ENCODE measurements around the gene COMMD3. TPM values are rescaled to one million over a fixed set of nuclear protein-coding genes. Genes with fewer than 3 reads are reported as not detected.

The COMMD3 gene
- total and polyA plus RNA-seq, 2 donors (not counting 1 experiment from before 2014, with no cell fraction given) = 46.0 to 74.3 TPM

DNA sequence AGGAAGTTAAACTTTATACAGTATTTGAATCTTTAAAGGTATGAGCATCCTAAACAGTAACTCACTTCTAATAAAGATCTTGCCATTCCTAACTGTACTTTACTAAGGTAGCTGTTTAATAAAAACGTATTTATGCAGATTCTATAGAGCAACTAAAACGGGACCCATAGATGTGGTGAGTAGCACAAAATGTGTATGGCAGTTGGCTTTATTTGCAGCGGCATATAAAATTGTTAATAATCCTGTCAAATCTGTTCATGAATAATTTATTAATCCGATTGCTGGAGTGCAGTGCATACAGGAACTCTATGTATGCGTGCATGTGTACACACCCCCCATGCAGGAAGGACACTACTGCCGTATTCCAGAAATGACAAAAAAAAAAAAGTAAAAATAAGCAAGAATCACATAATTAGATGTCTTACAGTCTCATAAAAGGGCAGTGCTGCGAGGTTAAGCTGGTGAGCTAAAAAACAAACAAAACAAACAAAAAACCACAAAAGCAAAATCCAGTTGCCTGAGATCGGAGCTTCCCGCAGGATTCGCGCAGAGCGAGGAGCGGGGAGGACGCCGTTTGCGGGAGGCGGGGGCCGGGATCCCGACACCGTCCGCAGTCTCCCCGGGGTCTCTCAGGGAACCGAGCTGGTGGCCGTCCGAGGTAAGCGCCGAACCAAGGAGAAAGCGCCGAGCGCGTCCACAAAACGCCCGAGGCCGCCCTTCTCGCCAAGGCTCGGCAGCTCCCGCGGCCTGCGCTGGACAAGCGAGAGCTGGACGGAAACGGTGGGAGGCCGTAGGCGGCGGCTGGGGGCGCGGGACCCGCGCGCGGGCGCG is 518 bp upstream of the COMMD3 start:
- no peak for DNase-seq
- H3K4me2 ChIP-seq (replicated peaks; ENCODE audit: low read depth, low read length, poor library complexity, severe bottlenecking) = peak overlapping the region; percentile 85
- Mint-ChIP-seq H3K4me1 (peaks cover 36% of the 10 kb centered on the region), H3K27ac (peak overlapping the region; percentile 96), H3K9me3 (ENCODE audit: insufficient read depth) (no peaks in the 10 kb centered on the region), H3K27me3 (no peaks in the 10 kb centered on the region), H3K4me3 (peak overlapping the region; percentile 88)
- H3K4me1 ChIP-seq (ENCODE audit: control insufficient read depth in 2 of 2, insufficient read depth in 2 of 2, low read length in 2 of 2) = peaks cover 21 to 34% of the 10 kb centered on the region in 2 donors
- no peaks in the 10 kb centered on the region for H3K36me3 ChIP-seq (replicated peaks in 1 of 2; ENCODE audit: control extremely low read depth in 1 of 2, control insufficient read depth in 1 of 2, extremely low read depth in 1 of 2, insufficient read depth in 2 of 2, low read length in 1 of 2)
- H3K27me3 ChIP-seq (replicated peaks in 1 of 4; ENCODE audit: control extremely low read depth in 1 of 4, control insufficient read depth in 3 of 4, insufficient read depth in 4 of 4, low read length in 3 of 4) = no peaks in the 10 kb centered on the region
- POLR2A ChIA-PET = interaction anchor here (0.7 to 4.7 kb wide), 13 partner anchors 9 to 789 kb away, joined by 3 to 27 read pairs (median 6); partner anchors contain the start of gene DNAJC1
- intact Hi-C loops (cut with micrococcal nuclease) = loop anchor here (1.0 to 5.0 kb wide), 8 partner anchors 25 to 783 kb away; partner anchors contain the start of gene PIP4K2A
- H3K79me2 ChIP-seq (ENCODE audit: control insufficient read depth, insufficient read depth, low read length) = peaks cover 20% of the 10 kb centered on the region
- no peaks in the 10 kb centered on the region for H4K20me1 ChIP-seq (ENCODE audit: control insufficient read depth, insufficient read depth, low read length, poor library complexity, severe bottlenecking)
- no peaks in the 10 kb centered on the region for H3K9me3 ChIP-seq (ENCODE audit: control extremely low read depth in 1 of 3, control insufficient read depth in 2 of 3, insufficient read depth in 1 of 3, low read length in 2 of 3)
- peak overlapping the region; percentile 90 for H3K9ac ChIP-seq (ENCODE audit: low read length)
- H3K4me3 ChIP-seq (ENCODE audit: control extremely low read depth in 1 of 5, extremely low read depth in 1 of 5, insufficient read depth in 1 of 5, low read depth in 2 of 5, low read length in 4 of 5) = peak overlapping the region; percentile 65 to 90 (median 84)
- TF ChIP-seq EZH2 (IDR thresholded peaks at IDR 0.05; ENCODE audit: borderline replicate concordance, insufficient read depth, low read depth, low read length, poor library complexity, severe bottlenecking) (no peak), CTCF (IDR thresholded peaks at IDR 0.05) (no peak)
- ATAC-seq (ENCODE audit: low read depth) = peak; percentile 5
- under 1% methylated on average over 46 of the region's 53 CpGs for WGBS (ENCODE audit: insufficient coverage)
- CTCF ChIA-PET = interaction anchor here (0.6 to 4.1 kb wide), 12 partner anchors 11 to 779 kb away, joined by 3 to 34 read pairs (median 4); no protein-coding TSS in a partner anchor
- H2AFZ ChIP-seq (ENCODE audit: insufficient read depth, low read depth, low read length, poor library complexity, severe bottlenecking) = peak overlapping the region; percentile 79
- H3K27ac ChIP-seq (ENCODE audit: low read length in 2 of 2) = peak overlapping the region; percentile 88 to 92

DNA sequence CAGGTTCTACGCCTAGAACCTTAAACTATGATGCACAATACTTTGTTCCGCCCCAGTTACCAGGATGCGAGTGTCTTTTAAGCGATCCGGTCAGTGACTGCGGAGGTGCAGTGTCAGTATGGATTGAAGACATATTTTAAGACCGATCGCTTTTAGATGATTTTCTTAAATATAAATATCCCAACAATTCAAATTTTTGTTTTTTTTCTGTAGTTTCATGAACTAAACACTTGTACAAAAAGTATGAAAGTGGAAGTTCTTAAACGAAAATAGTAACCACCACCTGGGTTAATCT is 835 bp downstream of the COMMD3 start:
- no peak for DNase-seq
- peak overlapping the region; percentile 98 for H3K27ac Mint-ChIP-seq
- Histone ChIP-seq H3K4me1 (ENCODE audit: control insufficient read depth in 2 of 2, insufficient read depth in 2 of 2, low read length in 2 of 2) (peaks cover 22 to 34% of the 10 kb centered on the region in 2 donors), H3K27me3 (replicated peaks in 1 of 4; ENCODE audit: control extremely low read depth in 1 of 4, control insufficient read depth in 3 of 4, insufficient read depth in 4 of 4, low read length in 3 of 4) (peaks cover 0 to 2% (median 0%) of the 10 kb centered on the region in 4 experiments), H3K27ac (ENCODE audit: low read length in 2 of 2) (peak overlapping the region; percentile 88 to 92), H3K4me3 (ENCODE audit: control extremely low read depth in 1 of 5, extremely low read depth in 1 of 5, insufficient read depth in 1 of 5, low read depth in 2 of 5, low read length in 4 of 5) (peak overlapping the region; percentile 65 to 90 (median 82)), H4K20me1 (ENCODE audit: control insufficient read depth, insufficient read depth, low read length, poor library complexity, severe bottlenecking) (no peaks in the 10 kb centered on the region), H3K9me3 (ENCODE audit: control extremely low read depth in 1 of 3, control insufficient read depth in 2 of 3, insufficient read depth in 1 of 3, low read length in 2 of 3) (no peaks in the 10 kb centered on the region), H3K36me3 (replicated peaks in 1 of 2; ENCODE audit: control extremely low read depth in 1 of 2, control insufficient read depth in 1 of 2, extremely low read depth in 1 of 2, insufficient read depth in 2 of 2, low read length in 1 of 2) (no peaks in the 10 kb centered on the region), H3K4me2 (replicated peaks; ENCODE audit: low read depth, low read length, poor library complexity, severe bottlenecking) (peak overlapping the region; percentile 85), H2AFZ (ENCODE audit: insufficient read depth, low read depth, low read length, poor library complexity, severe bottlenecking) (peak overlapping the region; percentile 79), H3K79me2 (ENCODE audit: control insufficient read depth, insufficient read depth, low read length) (peaks cover 20% of the 10 kb centered on the region), H3K9ac (ENCODE audit: low read length) (peak overlapping the region; percentile 90)
- POLR2A ChIA-PET = interaction anchor here (0.6 to 4.7 kb wide), 8 partner anchors 9 to 791 kb away, joined by 3 to 27 read pairs (median 16); no protein-coding TSS in a partner anchor
- intact Hi-C loops (cut with micrococcal nuclease) = loop anchor here (2.0 to 5.0 kb wide), 3 partner anchors 120 to 395 kb away; partner anchors contain the start of gene PIP4K2A
- no peaks in the 10 kb centered on the region for H3K27me3 Mint-ChIP-seq
- ATAC-seq (ENCODE audit: low read depth) = no peak
- peaks cover 36% of the 10 kb centered on the region for H3K4me1 Mint-ChIP-seq
- WGBS (ENCODE audit: insufficient coverage) = no CpG with 5 or more reads among the region's 9 CpGs
- H3K4me3 Mint-ChIP-seq = peak overlapping the region; percentile 97
- H3K9me3 Mint-ChIP-seq (ENCODE audit: insufficient read depth) = no peaks in the 10 kb centered on the region
- TF ChIP-seq CTCF (IDR thresholded peaks at IDR 0.05) = no peak
- no peak for TF ChIP-seq EZH2 (IDR thresholded peaks at IDR 0.05; ENCODE audit: borderline replicate concordance, insufficient read depth, low read depth, low read length, poor library complexity, severe bottlenecking)
- CTCF ChIA-PET = interaction anchor here (1.5 to 4.1 kb wide), 5 partner anchors 9 to 88 kb away, joined by 4 to 34 read pairs (median 9); no protein-coding TSS in a partner anchor

Measured in B cell (primary cell).